Posterior cingulate gyrus (tissue), 11 donors: ENCODE data around the gene TBXAS1.
A peak's percentile ranks its signal among the peaks of the same experiment; 100 is the strongest.

Source experiments
- DNase-seq, 10 donors: peaks; one replicate each; pipeline versions ENCODE4 v3.0.0 to v3.0.0-alpha.2; 2020 to 2021; ENCODE audit warnings: mixed read lengths in 3 of 10
- intact Hi-C: fragments of 100-400 bp; cut with DNase I; formaldehyde crosslinking; loops from one replicate; pipeline ENCODE4 v1.15.1; 2023

The TBXAS1 gene

DNA sequence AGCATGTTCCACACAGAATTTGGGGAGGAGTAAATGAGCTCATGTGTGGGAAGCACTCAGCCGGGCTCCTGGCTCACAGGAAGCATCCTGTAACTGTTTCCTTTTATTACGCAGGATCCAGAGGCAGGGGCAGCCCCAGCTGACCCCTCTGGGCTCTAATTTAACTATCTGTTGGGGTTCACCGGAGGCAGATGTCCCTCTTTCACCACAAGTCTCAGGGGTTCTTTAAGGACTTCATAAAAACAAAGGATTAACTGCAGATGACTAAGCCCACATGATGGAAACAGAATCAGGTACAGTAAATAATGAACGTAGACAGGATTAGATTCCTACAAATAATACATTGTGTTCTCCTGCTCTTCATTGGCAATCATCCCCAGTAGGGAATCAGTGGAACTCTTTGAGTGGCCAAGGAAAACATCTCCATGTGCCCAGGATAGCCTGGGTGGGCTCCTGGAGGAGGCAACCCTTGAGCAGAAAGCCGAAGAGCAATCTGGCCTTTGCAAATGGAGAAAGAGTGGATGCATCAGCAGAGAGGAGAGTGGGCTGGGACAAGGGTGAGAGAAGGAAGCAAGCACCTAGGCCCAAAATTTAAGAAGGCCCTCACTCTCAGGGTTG lies 24.6 kb downstream of the TBXAS1 start:
- DNase-seq = no peak
- intact Hi-C loops = no loop called here

DNA sequence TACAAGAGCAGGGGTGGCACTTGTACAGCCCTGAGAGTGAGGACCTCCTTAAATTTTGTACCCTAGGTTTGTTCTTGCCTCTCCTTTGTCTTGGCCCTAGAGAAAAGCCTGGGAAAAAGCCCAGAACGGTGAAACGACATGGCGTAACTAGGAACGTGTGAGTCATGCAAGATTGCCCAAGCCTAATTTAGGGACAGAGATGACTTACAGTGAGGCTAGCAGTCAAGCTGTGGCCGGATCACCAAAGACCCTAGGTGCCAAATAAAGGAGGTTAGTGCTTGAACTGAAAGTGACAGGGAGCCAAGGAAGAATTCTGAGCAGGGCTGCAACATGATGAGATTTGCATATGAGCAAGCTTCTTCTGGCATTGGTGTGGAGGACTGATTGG lies 25.1 kb downstream of the TBXAS1 start:
- intact Hi-C loops = no loop called here
- no peak for DNase-seq

- no peak for DNase-seq
- intact Hi-C loops = no loop called here
Observed at GRCh38 chr7:139854803-139855497, 25.9 kb downstream of the TBXAS1 start.

GRCh38 chr7:139855498-139856270 lies 26.6 kb downstream of the TBXAS1 start:
- no peak for DNase-seq
- intact Hi-C loops = no loop called here

DNA sequence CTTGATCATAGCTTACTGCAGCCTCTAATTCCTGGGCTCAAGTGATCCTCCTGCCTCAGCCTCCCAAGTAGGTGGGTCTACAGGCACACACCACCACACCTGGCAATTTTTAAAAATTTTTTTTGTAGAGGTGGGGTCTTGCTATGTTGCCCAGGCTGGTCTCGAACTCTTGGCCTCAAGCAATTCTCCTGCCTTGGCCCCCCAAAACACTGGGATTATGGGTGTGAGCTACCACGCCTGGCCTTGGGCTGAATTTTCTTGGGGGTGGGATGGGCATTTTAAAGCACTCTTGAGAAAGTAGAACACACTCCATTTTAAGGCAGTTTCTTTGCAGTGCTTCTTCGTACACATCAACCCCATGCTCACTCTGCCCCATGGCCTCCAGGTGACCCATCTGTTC lies 28.7 kb downstream of the TBXAS1 start:
- intact Hi-C loops = no loop called here
- no peak for DNase-seq

- peak in 2 of 10 donors; percentile 10 to 13 for DNase-seq
- intact Hi-C loops = no loop called here
Observed at GRCh38 chr7:139860090-139860775, 31.2 kb downstream of the TBXAS1 start.

DNA sequence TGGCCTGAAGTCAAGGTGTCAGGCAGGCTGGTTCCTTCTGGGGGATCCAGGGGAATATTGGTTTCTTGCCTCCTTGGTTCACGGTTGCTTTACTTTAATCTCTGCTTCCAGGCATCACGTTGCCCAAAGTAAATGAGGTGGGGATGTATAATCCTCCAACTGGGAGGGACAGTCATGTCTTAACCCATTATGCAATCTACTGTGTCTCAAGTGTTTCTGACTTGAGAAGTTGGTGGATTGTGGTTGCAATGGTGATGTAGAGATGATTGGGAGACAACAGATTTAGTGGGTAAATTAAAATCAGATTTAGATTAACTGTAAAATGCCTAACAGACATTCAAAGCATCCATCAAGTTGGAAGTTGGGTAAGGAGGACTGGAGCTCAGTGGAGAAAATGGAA lies 32.7 kb downstream of the TBXAS1 start:
- intact Hi-C loops = no loop called here
- DNase-seq = no peak

- intact Hi-C loops = no loop called here
- DNase-seq = no peak
Observed at GRCh38 chr7:139866047-139866837, 37.2 kb downstream of the TBXAS1 start.

DNA sequence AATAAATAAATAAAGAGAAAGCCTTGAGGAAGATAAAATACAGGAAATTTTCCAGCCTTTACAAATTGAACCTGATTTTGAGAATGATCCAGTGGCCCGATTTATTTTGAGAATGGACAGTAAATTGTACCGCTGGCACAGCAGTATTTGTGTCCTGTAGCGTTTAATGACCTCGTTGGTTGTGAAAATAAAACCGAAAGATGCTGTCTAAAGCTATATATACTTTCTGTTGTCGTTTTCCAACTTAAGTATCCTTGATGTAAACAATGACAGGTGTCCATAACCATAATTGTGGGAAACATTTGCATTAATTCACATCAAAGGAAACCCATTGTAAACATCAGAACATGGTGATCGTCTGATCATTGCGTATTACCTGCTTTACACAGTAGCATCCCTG lies 38.8 kb downstream of the TBXAS1 start:
- intact Hi-C loops = no loop called here

DNA sequence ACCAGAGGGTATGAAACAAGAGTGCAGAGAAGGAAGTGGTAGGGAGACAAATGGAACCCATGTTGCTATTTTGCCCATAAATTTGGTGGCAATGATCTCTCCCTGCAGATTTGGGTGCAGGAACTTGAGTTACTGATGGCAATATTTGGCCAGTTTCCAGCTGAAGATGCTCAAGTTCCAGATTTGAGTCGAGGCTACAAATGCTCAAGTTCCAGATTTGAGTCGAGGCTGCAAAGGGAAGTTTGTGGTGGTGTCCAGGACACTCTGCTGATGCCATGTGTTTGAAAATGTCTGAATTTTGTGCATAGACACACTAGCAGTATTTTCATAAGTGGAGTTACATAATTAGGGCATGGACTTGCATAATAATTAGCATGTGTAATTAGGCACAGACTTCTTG lies 40.8 kb downstream of the TBXAS1 start:
- DNase-seq = no peak
- intact Hi-C loops = no loop called here

More for the DNA sequence above, 38.8 kb downstream of the TBXAS1 start:
- DNase-seq = no peak

DNA sequence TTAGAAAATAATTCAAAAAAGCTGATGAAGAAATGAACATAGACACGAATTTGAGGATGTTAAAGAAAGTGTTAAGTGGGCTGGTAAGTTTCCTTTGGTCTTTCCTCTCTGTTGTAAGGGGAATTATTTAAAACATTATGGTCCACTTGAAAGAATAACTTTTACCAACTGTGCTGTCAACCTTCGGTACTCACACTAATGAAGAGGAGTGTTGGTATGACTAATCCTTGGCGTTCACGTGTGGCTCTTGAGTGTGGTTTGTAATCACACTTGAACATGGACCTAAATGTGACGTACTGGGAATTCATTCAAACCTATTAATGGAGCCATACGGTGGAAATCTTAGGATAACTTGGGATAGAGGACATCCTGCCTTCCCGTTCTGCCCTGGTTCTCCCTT lies 41.3 kb downstream of the TBXAS1 start:
- intact Hi-C loops = no loop called here
- DNase-seq = no peak

- DNase-seq = no peak
- intact Hi-C loops = no loop called here
Observed at GRCh38 chr7:139871331-139871730, 42.3 kb downstream of the TBXAS1 start.

DNA sequence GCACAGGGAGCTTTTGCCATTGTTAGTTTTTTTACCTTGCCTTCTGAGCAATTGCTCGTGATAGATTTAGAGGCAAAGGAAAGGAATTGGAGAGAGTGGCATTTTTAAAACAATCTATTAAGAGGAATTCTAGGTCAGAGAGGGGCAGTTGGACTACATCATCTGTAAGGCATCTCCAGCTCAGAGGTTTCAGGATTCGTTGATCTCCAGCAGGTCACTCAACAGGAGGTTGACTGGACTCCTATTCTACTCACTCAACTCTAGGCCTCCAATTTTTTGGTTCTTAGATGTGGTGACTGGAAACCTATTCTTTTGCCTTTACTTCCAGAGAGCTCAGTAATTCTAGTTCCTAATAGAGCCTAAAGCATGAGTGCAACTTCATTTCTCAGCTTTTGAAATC lies 42.8 kb downstream of the TBXAS1 start:
- intact Hi-C loops = no loop called here
- no peak for DNase-seq

DNA sequence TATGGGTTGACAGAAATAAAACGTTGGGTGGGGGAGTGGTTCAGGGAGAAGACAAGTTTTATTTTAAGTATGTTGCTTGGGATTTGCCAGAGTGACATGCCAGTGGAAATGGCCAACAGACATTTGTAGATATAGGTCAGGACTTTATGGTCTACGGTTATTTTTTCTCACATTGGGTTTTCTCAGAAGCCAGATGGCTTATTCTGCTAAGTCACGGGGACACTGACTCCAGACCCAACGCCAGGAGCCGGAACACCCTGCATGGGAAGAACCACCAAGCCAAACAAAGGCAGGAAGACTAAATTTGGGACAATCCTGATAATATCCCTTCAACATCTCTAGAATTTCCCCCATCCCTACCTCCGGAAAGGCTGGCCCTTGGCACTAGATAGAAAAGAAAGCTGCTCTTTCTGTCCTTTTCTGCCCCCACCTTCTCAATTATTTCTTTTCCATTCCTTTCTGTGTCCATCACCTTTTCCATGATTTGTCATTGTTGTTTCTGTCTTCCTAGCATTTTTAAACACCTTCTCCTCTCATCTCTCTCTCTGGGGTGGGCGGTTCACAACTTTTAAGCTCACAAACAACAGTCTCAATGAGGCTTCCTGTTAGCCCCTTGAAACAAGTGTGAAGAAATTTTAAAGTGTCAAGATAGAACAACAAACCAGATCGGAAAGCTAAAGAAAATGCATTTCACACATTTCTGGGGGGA lies 44.7 kb downstream of the TBXAS1 start:
- intact Hi-C loops = no loop called here
- no peak for DNase-seq

DNA sequence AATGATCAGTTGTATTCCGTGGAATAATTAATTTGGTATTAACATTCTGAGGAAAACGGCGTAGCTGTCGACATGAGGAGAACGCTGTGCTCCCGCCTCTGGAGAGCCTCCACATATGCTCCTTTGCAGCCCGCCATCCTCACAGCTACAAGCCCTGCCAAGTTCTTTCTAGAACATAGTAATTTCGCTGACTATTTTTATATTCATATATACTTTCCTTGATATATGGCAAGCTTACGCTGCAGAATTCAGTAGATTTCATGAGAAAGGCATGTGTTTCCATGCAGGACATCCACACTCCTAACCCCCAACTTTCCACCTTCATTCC lies 45.2 kb downstream of the TBXAS1 start:
- intact Hi-C loops = no loop called here
- no peak for DNase-seq

DNA sequence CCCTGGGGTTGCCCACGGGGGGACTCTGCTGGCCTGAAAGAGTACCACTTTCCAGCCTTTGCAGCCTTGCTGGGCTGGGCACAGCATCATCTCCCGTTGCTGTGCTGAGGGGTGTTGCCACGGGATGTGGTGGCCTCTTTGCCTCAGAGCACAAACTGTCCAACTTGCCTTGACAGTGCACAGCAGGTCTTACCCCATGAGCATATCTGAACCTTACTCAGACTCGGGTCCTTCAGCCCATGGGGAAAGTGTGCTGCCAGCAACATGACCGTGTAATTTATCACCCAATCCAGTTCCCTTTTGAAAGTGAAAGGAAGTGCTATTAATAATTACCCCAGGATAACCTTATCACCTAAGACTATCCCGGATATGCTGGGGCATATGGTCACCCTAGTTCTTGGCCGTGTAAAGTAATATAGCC lies 46.8 kb downstream of the TBXAS1 start:
- DNase-seq = no peak
- intact Hi-C loops = no loop called here

- no peak for DNase-seq
- intact Hi-C loops = no loop called here
Observed at GRCh38 chr7:139876622-139877283, 47.7 kb downstream of the TBXAS1 start.

DNA sequence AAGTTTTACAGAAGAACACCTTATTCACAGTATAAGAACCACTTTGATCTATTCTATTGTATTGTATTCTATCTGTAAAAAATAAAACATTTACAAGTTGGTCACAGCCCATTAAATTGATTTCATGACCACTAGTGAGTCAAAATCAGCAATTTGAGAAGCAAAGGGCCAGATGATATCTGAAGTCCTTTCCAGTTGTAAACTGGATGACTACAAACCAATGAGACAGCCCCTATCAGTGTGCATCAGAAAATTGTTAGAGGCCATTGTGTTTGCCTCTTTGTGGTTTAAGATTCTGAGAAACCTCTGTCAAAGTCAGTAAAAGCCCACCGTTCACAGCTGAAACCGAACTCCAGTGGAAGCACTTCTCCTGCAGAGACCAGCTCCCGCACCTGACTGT lies 54.8 kb downstream of the TBXAS1 start:
- DNase-seq = no peak
- intact Hi-C loops = no loop called here

GRCh38 chr7:139884441-139884840 lies 55.4 kb downstream of the TBXAS1 start:
- intact Hi-C loops = no loop called here
- no peak for DNase-seq
